Testis (tissue), 2 donors: Measurements from ENCODE around the gene HNRNPA2B1.

ENCODE experiments used
- POLR2A ChIP-seq: fragments of 450-650 bp; IDR thresholded peaks from one replicate; pipeline ENCODE4 v1.6.1; 2017; ENCODE audit warnings: antibody characterized with exemption, mild to moderate bottlenecking, moderate library complexity
- TF ChIP-seq, protein P1 (sequence below), 3 experiments: fragments of 450-650 bp in 2 of 3; fragments of 200-600 bp in 1 of 3; sonication (generic) in 1 of 3; IDR thresholded peaks; one replicate each; pipeline ENCODE4 v1.5.1; 2016 to 2019; ENCODE audit warnings: antibody characterized with exemption in 3 of 3, mild to moderate bottlenecking in 2 of 3, moderate library complexity in 1 of 3

DNA sequence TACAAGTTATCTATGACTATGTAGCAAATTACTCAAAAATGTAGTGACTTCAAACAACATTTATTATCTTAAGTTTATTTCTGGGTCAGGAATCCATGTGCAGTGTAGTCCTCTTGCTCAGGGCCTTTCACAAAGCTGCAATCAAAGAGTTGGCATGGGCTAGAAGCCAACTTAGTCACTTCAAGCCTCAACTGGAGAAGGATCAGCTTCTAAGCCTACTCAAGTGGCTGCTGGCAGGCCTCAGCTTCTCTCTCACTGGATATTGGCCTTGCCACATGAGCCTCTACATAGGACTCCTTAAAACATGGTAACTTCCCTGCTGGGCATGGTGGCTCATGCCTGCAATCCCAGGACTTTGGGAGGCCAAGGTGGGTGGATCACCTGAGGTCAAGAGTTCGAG, 53.5 kb downstream of the HNRNPA2B1 start:
- TF ChIP-seq, protein P1, sequence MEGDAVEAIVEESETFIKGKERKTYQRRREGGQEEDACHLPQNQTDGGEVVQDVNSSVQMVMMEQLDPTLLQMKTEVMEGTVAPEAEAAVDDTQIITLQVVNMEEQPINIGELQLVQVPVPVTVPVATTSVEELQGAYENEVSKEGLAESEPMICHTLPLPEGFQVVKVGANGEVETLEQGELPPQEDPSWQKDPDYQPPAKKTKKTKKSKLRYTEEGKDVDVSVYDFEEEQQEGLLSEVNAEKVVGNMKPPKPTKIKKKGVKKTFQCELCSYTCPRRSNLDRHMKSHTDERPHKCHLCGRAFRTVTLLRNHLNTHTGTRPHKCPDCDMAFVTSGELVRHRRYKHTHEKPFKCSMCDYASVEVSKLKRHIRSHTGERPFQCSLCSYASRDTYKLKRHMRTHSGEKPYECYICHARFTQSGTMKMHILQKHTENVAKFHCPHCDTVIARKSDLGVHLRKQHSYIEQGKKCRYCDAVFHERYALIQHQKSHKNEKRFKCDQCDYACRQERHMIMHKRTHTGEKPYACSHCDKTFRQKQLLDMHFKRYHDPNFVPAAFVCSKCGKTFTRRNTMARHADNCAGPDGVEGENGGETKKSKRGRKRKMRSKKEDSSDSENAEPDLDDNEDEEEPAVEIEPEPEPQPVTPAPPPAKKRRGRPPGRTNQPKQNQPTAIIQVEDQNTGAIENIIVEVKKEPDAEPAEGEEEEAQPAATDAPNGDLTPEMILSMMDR (IDR thresholded peaks at IDR 0.05): no peak
- no peak for TF ChIP-seq POLR2A
